GM13977 (cell line): ENCODE measurements around the gene TMC1.

Source experiments
- DNase-seq: peaks from one replicate; pipeline ENCODE4 v3.0.0; 2012; ENCODE audit warnings: low spot score
- CTCF ChIP-seq: IDR thresholded peaks from 2 replicates; pipeline ENCODE4 v1.5.1; 2012; ENCODE audit warnings: mild to moderate bottlenecking, control low read depth; ENCODE audit not compliant: insufficient read depth; ENCODE audit errors: extremely low read depth, missing control alignments
- in situ Hi-C: fragments of 300-500 bp; cut with MboI; formaldehyde crosslinking; loops from one replicate; pipeline ENCODE4 v1.12.0; 2022; ENCODE audit warnings: low sequenced_read_pairs, low pct_unique_long_range_greater_than_20kb, mixed read lengths, inconsistent platforms; ENCODE audit not compliant: unreplicated experiment

Gene TMC1

DNA sequence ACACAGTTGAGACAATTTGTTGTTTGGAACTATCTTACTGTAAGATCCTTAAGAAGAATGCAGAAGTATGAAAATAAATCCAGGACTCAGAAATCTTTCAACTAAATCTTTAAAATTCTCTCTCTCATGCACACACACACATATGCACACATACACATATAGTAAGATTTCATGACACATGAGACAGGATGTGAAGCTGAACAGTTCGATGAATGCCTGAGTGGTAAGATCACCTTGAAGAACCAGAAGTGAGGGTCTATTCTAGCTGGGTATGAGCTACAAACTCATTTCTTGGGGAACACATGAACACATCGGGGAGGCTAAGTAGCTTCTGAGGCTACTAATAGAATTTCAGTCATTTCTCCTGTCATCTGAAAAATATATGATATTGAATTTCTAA lies 153.6 kb downstream of the TMC1 start:
- TF ChIP-seq CTCF: no peak
- in situ Hi-C loops: no loop called here

DNA sequence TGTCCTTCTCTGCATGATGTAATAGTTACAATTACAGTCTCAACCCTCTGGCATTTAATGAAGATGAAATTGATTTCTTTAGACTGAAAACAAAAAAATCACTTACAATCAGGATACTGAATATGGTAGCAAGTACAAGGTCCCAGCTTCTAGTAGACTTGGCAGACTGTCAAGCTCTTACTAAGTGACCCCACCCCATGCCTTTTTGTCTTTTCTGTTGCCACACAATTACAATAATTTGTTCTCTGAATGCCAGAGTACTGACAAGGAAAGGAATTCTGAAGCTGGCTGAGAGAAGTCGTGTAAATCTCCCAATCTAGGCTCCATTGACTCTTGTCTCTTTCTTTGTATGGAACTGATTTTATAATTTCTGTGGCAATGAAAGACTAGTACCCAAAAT lies 154.2 kb downstream of the TMC1 start:
- no peak for DNase-seq
- no peak for TF ChIP-seq CTCF
- in situ Hi-C loops: no loop called here

More for the DNA sequence above, 153.6 kb downstream of the TMC1 start:
- no peak for DNase-seq

GRCh38 chr9:72680593-72681282 lies 159.3 kb downstream of the TMC1 start:
- DNase-seq: no peak
- in situ Hi-C loops: no loop called here
- TF ChIP-seq CTCF: no peak

GRCh38 chr9:72681283-72681630 lies 159.8 kb downstream of the TMC1 start:
- no peak for DNase-seq
- TF ChIP-seq CTCF: no peak
- in situ Hi-C loops: no loop called here

GRCh38 chr9:72684615-72685014 lies 163.2 kb downstream of the TMC1 start:
- in situ Hi-C loops: no loop called here
- no peak for DNase-seq
- TF ChIP-seq CTCF: no peak

GRCh38 chr9:72685911-72686310 lies 164.5 kb downstream of the TMC1 start:
- DNase-seq: no peak
- in situ Hi-C loops: no loop called here
- TF ChIP-seq CTCF: no peak
